Measurements from ENCODE around the gene ZNF800.
"Not testable (repeated sequence)": the region's sequence is repeated elsewhere in the genome, so short reads cannot be mapped to it uniquely, and the experiment has no call there.

Gene ZNF800

GRCh38 chr7:127392566-127393367 is at the start of gene ZNF800:
Gene ZNF800 (minus strand): TSS chr7:127392708. CDS start chr7:127391557, 1,151 bp downstream.
- DNase-seq: peak; percentile 87 to 99 (median 90)
- intact Hi-C loops (cut with DNase I): loop anchor here (2.0 to 5.0 kb wide), 2 partner anchors 195 to 260 kb away; partner anchors contain the start of genes ARF5, GCC1 and SND1

GRCh38 chr7:127440206-127440605 is 47.7 kb upstream of the ZNF800 start:
- intact Hi-C loops (cut with DNase I): no loop called here
- no peak for DNase-seq

GRCh38 chr7:127438836-127439235 is 46.3 kb upstream of the ZNF800 start:
- intact Hi-C loops (cut with DNase I): no loop called here
- DNase-seq: no peak

GRCh38 chr7:127437837-127438236 is 45.3 kb upstream of the ZNF800 start:
- intact Hi-C loops (cut with DNase I): no loop called here
- no peak for DNase-seq

GRCh38 chr7:127437241-127437640 is 44.7 kb upstream of the ZNF800 start:
- no peak for DNase-seq
- intact Hi-C loops (cut with DNase I): no loop called here

GRCh38 chr7:127429281-127429680 is 36.8 kb upstream of the ZNF800 start:
- intact Hi-C loops (cut with DNase I): not testable (repeated sequence)

GRCh38 chr7:127419196-127419595 is 26.7 kb upstream of the ZNF800 start:
- DNase-seq: no peak

More at GRCh38 chr7:127429281-127429680, 36.8 kb upstream of the ZNF800 start:
- DNase-seq: peak in 2 of 10 donors; percentile 50 to 84

GRCh38 chr7:127418459-127418858 is 26.0 kb upstream of the ZNF800 start:
- no peak for DNase-seq

More at GRCh38 chr7:127419196-127419595, 26.7 kb upstream of the ZNF800 start:
- intact Hi-C loops (cut with DNase I): no loop called here

GRCh38 chr7:127417346-127417745 is 24.8 kb upstream of the ZNF800 start:
- no peak for DNase-seq
- intact Hi-C loops (cut with DNase I): no loop called here

More at GRCh38 chr7:127418459-127418858, 26.0 kb upstream of the ZNF800 start:
- intact Hi-C loops (cut with DNase I): no loop called here

- DNase-seq: no peak
- intact Hi-C loops (cut with DNase I): no loop called here
These were observed 22.7 kb upstream of the ZNF800 start for GRCh38 chr7:127415060-127415742.

GRCh38 chr7:127413962-127414361 is 21.5 kb upstream of the ZNF800 start:
- no peak for DNase-seq
- intact Hi-C loops (cut with DNase I): no loop called here

GRCh38 chr7:127413326-127413725 is 20.8 kb upstream of the ZNF800 start:
- intact Hi-C loops (cut with DNase I): no loop called here
- no peak for DNase-seq

GRCh38 chr7:127411176-127411575 is 18.7 kb upstream of the ZNF800 start:
- intact Hi-C loops (cut with DNase I): no loop called here

GRCh38 chr7:127409629-127410028 is 17.1 kb upstream of the ZNF800 start:
- DNase-seq: no peak
- intact Hi-C loops (cut with DNase I): no loop called here

More at GRCh38 chr7:127411176-127411575, 18.7 kb upstream of the ZNF800 start:
- DNase-seq: no peak

- no peak for DNase-seq
- intact Hi-C loops (cut with DNase I): no loop called here
These were observed 12.0 kb upstream of the ZNF800 start for GRCh38 chr7:127404286-127405072.

GRCh38 chr7:127396184-127396583 is 3.7 kb upstream of the ZNF800 start:
- intact Hi-C loops (cut with DNase I): no loop called here

GRCh38 chr7:127395104-127395503 is 2.6 kb upstream of the ZNF800 start:
- intact Hi-C loops (cut with DNase I); DNase-seq: not testable (repeated sequence)

More at GRCh38 chr7:127396184-127396583, 3.7 kb upstream of the ZNF800 start:
- no peak for DNase-seq

GRCh38 chr7:127393368-127394058 is 1.0 kb upstream of the ZNF800 start:
- peak in 5 of 10 donors; percentile 10 to 69 (median 60) for DNase-seq

GRCh38 chr7:127392182-127392565 is 334 bp downstream of the ZNF800 start:
- intact Hi-C loops (cut with DNase I): loop anchor here (2.0 to 5.0 kb wide), 2 partner anchors 195 to 261 kb away; partner anchors contain the start of genes ARF5, GCC1 and SND1
- peak in 9 of 10 donors; percentile 27 to 93 (median 55) for DNase-seq

More at GRCh38 chr7:127393368-127394058, 1.0 kb upstream of the ZNF800 start:
- intact Hi-C loops (cut with DNase I): loop anchor here (2.0 to 5.0 kb wide), 2 partner anchors 194 to 259 kb away; partner anchors contain the start of genes ARF5, GCC1 and SND1
